Epithelial cell of proximal tubule (primary cell): Measurements from ENCODE around the gene BCDIN3D. TPM values are rescaled to one million over a fixed set of nuclear protein-coding genes. Genes with fewer than 3 reads are reported as not detected.

Source experiments
- DNase-seq: peaks from one replicate; pipeline ENCODE4 v3.0.0-alpha.2; 2011; ENCODE audit warnings: low read depth
- H3K4me3 ChIP-seq: 2 replicates; pipeline ENCODE4 v1.5.1; 2011; ENCODE audit warnings: low read depth, mild to moderate bottlenecking, low read length
- total RNA-seq: library from RNA; depleted of rRNA; stranded (reverse); fragments of >200 nt; gene quantifications from 2 replicates; pipeline ENCODE4 v1.2.3, GENCODE V29; 2015
- TF ChIP-seq, protein P1 (sequence below): conservative IDR thresholded peaks from 2 replicates; pipeline ENCODE4 v1.5.1; 2012; ENCODE audit warnings: low read depth, mild to moderate bottlenecking, low read length

The BCDIN3D gene
- total RNA-seq, 1 donor from 2014 or later = 7.1 TPM

DNA sequence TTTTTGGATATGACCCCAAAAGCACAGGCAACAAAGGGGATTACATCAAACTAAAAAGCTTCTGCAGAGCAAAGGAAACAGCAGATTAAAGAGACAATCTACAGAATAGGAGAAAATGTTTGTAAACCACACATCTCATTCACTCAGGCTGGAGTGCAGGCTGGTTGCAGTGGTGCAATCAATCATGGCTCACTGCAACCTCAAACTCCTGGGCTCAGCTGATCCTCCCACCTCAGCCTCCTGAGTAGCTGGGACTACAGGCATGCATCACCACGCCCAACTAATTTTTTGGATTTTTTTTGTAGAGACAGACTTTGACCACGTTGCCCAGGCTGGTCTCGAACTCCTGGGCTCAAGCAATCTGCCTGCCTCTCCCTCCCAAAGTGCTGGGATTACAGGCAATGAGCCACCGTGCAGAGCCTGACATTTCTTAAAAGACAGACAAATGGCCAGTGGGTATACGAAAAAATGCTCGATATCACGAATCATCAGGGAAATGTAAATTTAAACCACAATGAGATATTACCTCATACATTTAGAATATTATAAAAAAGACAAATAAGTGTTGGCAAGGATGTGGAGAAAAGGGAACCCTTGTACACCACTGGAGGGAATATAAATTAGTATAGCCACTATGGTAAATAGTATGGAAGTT, 24.5 kb downstream of the BCDIN3D start:
- no peak overlapping the region for H3K4me3 ChIP-seq
- no peak for DNase-seq
- TF ChIP-seq, protein P1, sequence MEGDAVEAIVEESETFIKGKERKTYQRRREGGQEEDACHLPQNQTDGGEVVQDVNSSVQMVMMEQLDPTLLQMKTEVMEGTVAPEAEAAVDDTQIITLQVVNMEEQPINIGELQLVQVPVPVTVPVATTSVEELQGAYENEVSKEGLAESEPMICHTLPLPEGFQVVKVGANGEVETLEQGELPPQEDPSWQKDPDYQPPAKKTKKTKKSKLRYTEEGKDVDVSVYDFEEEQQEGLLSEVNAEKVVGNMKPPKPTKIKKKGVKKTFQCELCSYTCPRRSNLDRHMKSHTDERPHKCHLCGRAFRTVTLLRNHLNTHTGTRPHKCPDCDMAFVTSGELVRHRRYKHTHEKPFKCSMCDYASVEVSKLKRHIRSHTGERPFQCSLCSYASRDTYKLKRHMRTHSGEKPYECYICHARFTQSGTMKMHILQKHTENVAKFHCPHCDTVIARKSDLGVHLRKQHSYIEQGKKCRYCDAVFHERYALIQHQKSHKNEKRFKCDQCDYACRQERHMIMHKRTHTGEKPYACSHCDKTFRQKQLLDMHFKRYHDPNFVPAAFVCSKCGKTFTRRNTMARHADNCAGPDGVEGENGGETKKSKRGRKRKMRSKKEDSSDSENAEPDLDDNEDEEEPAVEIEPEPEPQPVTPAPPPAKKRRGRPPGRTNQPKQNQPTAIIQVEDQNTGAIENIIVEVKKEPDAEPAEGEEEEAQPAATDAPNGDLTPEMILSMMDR = no peak

DNA sequence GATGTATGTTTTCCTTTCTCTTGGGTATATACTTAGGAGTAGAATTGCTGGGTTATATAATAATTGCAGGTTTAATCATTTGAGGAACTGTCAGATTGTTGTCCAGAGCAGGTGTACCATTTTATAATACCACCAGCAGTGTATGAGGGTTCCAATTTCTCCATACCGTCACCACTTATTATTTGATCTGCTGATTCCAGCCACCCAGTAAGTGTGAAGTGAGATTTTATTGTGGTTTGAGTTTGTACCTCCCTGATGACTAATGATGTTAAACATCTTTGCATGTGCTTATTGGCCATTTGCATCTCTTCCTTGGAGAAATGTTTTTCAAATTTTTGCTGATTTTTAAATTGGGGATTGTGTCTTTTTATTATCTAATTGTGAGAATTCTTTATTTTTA, 29.8 kb downstream of the BCDIN3D start:
- no peak for DNase-seq
- TF ChIP-seq, protein P1 = no peak

GRCh38 chr12:49811961-49812401, 30.9 kb downstream of the BCDIN3D start:
- TF ChIP-seq, protein P1 = no peak
- no peak overlapping the region for H3K4me3 ChIP-seq
- DNase-seq = no peak

More for the DNA sequence above, 29.8 kb downstream of the BCDIN3D start:
- no peak overlapping the region for H3K4me3 ChIP-seq

DNA sequence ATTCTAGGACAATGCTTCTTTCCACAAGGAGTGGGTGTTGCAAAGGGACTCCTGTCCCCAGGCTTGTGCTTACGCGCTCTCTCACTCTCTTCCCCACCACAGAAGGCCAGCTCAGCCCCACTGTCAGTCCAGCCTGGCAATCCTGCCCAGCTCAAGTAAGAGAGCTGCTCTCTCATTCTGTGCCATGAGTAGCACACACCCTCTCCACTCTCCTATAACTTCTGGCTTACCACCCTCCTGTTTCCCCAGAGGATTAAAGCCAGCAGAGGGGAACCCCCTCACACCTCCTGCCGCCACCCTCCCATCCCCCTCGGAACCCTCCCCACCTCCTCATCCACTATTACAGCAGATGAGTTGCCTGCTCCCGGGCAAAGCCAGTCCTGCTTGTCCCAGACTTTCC, 31.8 kb downstream of the BCDIN3D start:
- DNase-seq = no peak
- no peak overlapping the region for H3K4me3 ChIP-seq
- TF ChIP-seq, protein P1 = no peak

- no peak for DNase-seq
- no peak overlapping the region for H3K4me3 ChIP-seq
- TF ChIP-seq, protein P1 = no peak
Measured at GRCh38 chr12:49809906-49810389, 33.0 kb downstream of the BCDIN3D start.

DNA sequence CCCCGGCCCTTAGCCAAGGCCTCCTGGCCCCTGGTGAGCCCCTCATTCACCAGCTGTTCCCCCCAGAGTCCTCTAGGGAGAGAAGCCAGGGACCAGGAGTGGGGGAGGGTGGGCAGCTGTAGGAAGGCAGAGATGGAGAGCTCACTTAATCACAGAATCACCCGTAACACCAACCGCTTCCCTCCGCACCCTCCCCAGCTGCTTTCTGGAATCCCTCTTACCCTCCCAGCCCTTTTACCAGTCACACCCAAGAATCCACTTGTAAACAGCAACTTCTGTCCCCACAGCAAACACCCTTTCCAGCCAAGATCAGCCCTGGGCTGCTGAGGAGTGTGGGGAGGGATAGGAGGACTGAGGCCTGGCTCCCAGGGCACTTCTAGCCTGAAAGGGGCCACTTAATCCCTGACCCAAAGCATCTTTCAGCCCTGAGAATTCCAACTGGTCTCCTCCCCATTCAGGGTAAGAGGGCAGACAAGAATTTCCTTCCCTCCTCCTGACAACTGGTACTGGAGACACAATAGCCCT, 33.5 kb downstream of the BCDIN3D start:
- no peak for DNase-seq
- TF ChIP-seq, protein P1 = no peak
- H3K4me3 ChIP-seq = no peak overlapping the region
